K562 (cell line): ENCODE data around the gene CDKN2AIP. TPM values are rescaled to one million over a fixed set of nuclear protein-coding genes. Genes with fewer than 3 reads are reported as not detected.

Experiments
- ATAC-seq: fragments of 200-7000 bp; cut with Tn5 transposase; 3 replicates; pipeline ENCODE4 v1.9.1; 2020; ENCODE audit warnings: moderate library complexity
- BruUV-seq: library from RNA; stranded (reverse); fragments of 400-500 nt; replicated peaks from 2 replicates; lab custom pipeline; 2021; lab: Mats Ljungman, UMichigan
- CTCF ChIA-PET: fragments of 300-600 bp; formaldehyde crosslinking; extraction: SDS; loops from one replicate; lab custom pipeline; 2021; ENCODE audit warnings: low intra/inter-chr PET ratio; lab: Yijun Ruan, JAX
- POLR2A ChIA-PET: fragments of 300-600, 350-650 bp; sonication (Branson Sonifier 250); formaldehyde crosslinking; extraction: SDS; loops from one replicate; lab custom pipeline; 2021; ENCODE audit warnings: antibody characterized with exemption, inconsistent platforms; lab: Yijun Ruan, JAX
- DNase-seq, 4 experiments: peaks; one replicate each; pipeline versions ENCODE4 v3.0.0 to v3.0.0-alpha.2; 2011 to 2018; ENCODE audit warnings: low spot score in 3 of 4, mixed read lengths in 3 of 4; ENCODE audit errors: extremely low read depth in 1 of 4
- FAIRE-seq: peaks from 2 replicates; lab custom pipeline; 2011; peaks lifted over from hg19 to GRCh38; lab: Jason Lieb, UNC
- H2AFZ ChIP-seq: 2 replicates; pipeline ENCODE4 v1.6.0; 2011; ENCODE audit warnings: low read depth, low read length, control low read depth, inconsistent platforms
- H3K27ac ChIP-seq: fragments of 200-600 bp; 3 replicates; pipeline ENCODE4 v1.8.0; 2011; ENCODE audit warnings: low read depth, mild to moderate bottlenecking, control low read depth, inconsistent platforms, low read length, moderate library complexity, mixed read lengths; ENCODE audit errors: extremely low read depth
- H3K27me3 ChIP-seq, 2 experiments: fragments of 300-600 bp in 1 of 2; 2 replicates in 1 of 2; 3 replicates in 1 of 2; pipeline versions ENCODE4 v1.6.0 to v1.8.0; 2011; ENCODE audit warnings: inconsistent platforms in 2 of 2, low read length in 2 of 2, mild to moderate bottlenecking in 1 of 2, mixed read lengths in 1 of 2, moderate library complexity in 1 of 2; ENCODE audit not compliant: control insufficient read depth in 2 of 2, insufficient read depth in 2 of 2
- H3K36me3 ChIP-seq: fragments of 300-600 bp; 3 replicates; pipeline ENCODE4 v1.8.0; 2011; ENCODE audit warnings: mild to moderate bottlenecking, low read length, inconsistent platforms; ENCODE audit not compliant: control insufficient read depth, insufficient read depth
- H3K4me1 ChIP-seq, 2 experiments: fragments of 200-600 bp in 1 of 2; replicated peaks in 1 of 2; 2 replicates in 1 of 2; 3 replicates in 1 of 2; pipeline versions ENCODE4 v1.5.1 to v1.8.0; 2011; ENCODE audit warnings: inconsistent platforms in 2 of 2, low read length in 2 of 2, mild to moderate bottlenecking in 1 of 2, mixed read lengths in 1 of 2, moderate library complexity in 1 of 2; ENCODE audit not compliant: control insufficient read depth in 2 of 2, insufficient read depth in 2 of 2
- H3K4me2 ChIP-seq: 2 replicates; pipeline ENCODE4 v1.6.1; 2011; ENCODE audit warnings: low read length, control low read depth, inconsistent platforms, mixed read lengths; ENCODE audit not compliant: insufficient read depth
- H3K4me3 ChIP-seq: fragments of 200-600 bp; sonication (generic), shearing (Covaris generic); 2 replicates; pipeline ENCODE4 v1.5.1; 2016; ENCODE audit warnings: control low read depth, inconsistent platforms
- H3K79me2 ChIP-seq: fragments of 200-600 bp; 3 replicates; pipeline ENCODE4 v1.8.0; 2011; ENCODE audit warnings: low read length, inconsistent platforms; ENCODE audit not compliant: control insufficient read depth, insufficient read depth
- H3K9ac ChIP-seq, 2 experiments: 2 replicates each; pipeline versions ENCODE4 v1.6.0 to v1.6.1; 2011; ENCODE audit warnings: low read depth in 2 of 2, low read length in 2 of 2, control low read depth in 1 of 2, inconsistent platforms in 1 of 2, mild to moderate bottlenecking in 1 of 2, mixed read lengths in 1 of 2; ENCODE audit not compliant: insufficient read depth in 1 of 2
- H3K9me1 ChIP-seq: one replicate; pipeline ENCODE4 v1.6.0; 2011; ENCODE audit warnings: inconsistent platforms, mild to moderate bottlenecking, low read length, moderate library complexity; ENCODE audit not compliant: control insufficient read depth, insufficient read depth
- H3K9me3 ChIP-seq: replicated peaks from 2 replicates; pipeline ENCODE4 v1.5.1; 2011; ENCODE audit warnings: low read depth, low read length, inconsistent platforms; ENCODE audit not compliant: control insufficient read depth, insufficient read depth
- H4K20me1 ChIP-seq: replicated peaks from 2 replicates; pipeline ENCODE4 v1.6.1; 2011; ENCODE audit warnings: low read length, inconsistent platforms, mixed read lengths; ENCODE audit not compliant: control insufficient read depth, insufficient read depth
- ETV6 ChIP-seq, 3 experiments: fragments of 150-350 bp in 1 of 3; sonication (generic) in 1 of 3; formaldehyde crosslinking in 1 of 3; IDR thresholded peaks; 2 replicates each; pipeline versions ENCODE4 v1.6.1 to v1.8.0; 2014 to 2022; ENCODE audit warnings: borderline replicate concordance in 2 of 3, low read depth in 2 of 3, antibody characterized with exemption in 1 of 3, low read length in 1 of 3, mild to moderate bottlenecking in 1 of 3, missing genetic modification reagents in 1 of 3
- FIP1L1 ChIP-seq: fragments of 200-400 bp; formaldehyde crosslinking; IDR thresholded peaks from 2 replicates; pipeline ENCODE4 v1.6.1; 2018; ENCODE audit warnings: mild to moderate bottlenecking, low read depth, low read length; ENCODE audit not compliant: poor library complexity, severe bottlenecking
- MEF2A ChIP-seq: IDR thresholded peaks from 2 replicates; pipeline ENCODE4 v1.6.1; 2011; ENCODE audit warnings: low read depth, mild to moderate bottlenecking, low read length, moderate library complexity; ENCODE audit not compliant: control insufficient read depth
- NCOA6 ChIP-seq: fragments of 450-650 bp; IDR thresholded peaks from 2 replicates; pipeline ENCODE4 v1.6.1; 2017; ENCODE audit warnings: mild to moderate bottlenecking
- XRCC5 ChIP-seq: fragments of 200-400 bp; formaldehyde crosslinking; IDR thresholded peaks from 2 replicates; pipeline ENCODE4 v1.6.1; 2017; ENCODE audit warnings: low read depth, mild to moderate bottlenecking, low read length
- WGBS: fragments of 100-300 bp; shearing (Covaris generic); methylation state at CpG from one replicate; pipeline ENCODE4 v1.1.6; 2016; ENCODE audit warnings: low coverage, mixed read lengths; ENCODE audit not compliant: insufficient coverage; ENCODE audit errors: missing lambda C conversion rate; 5-methylcytosine and 5-hydroxymethylcytosine counted together
- in situ Hi-C: fragments of 300-500 bp; cut with MboI; formaldehyde crosslinking; loops from 4 replicates; pipeline ENCODE4 v1.15.0; 2018; ENCODE audit warnings: inconsistent platforms, mixed read lengths
- intact Hi-C: fragments of 100-400 bp; cut with micrococcal nuclease; formaldehyde crosslinking; loops from 2 replicates; pipeline ENCODE4 v1.14.2; 2022
- polyA plus RNA-seq, 8 experiments: library from polyadenylated mRNA; depleted of rRNA in 4 of 8; stranded (reverse) in 5 of 8; unstranded in 3 of 8; fragments of >200 nt; fragmentation: Nextera tagmentation in 2 of 8; fragmentation: Illumina TruSeq in 1 of 8; extraction: Ambion mirVana in 2 of 8; extraction: Trizol in 1 of 8; gene quantifications; 2 replicates each; pipeline versions ENCODE4 v1.2.1 to v1.2.3, GENCODE V29; 2011 to 2014; ENCODE audit warnings: inconsistent platforms in 1 of 8, missing spikeins in 1 of 8
- total RNA-seq, 7 experiments: library from RNA; depleted of rRNA in 6 of 7; stranded (reverse); fragments of >200 nt in 6 of 7; fragmentation: Illumina TruSeq in 2 of 7; extraction: Trizol in 2 of 7; gene quantifications; 2 replicates each; pipeline versions ENCODE4 v1.2.1 to v1.2.3, GENCODE V29; 2011 to 2021; ENCODE audit warnings: low replicate concordance in 1 of 7

The CDKN2AIP gene
- total and polyA plus RNA-seq, 9 of the 15 experiments (the other 6 are each of a cell fraction or from before 2014, with no cell fraction given): 5.9 to 22.0 (median 19.7) TPM

GRCh38 chr4:183426507-183426906, 17.9 kb upstream of the CDKN2AIP start:
- Histone ChIP-seq H3K4me1 (no peaks in the 10 kb centered on the region; a peak in 2 of 5 replicates), H3K79me2 (no peaks in the 10 kb centered on the region), H3K9me1 (no peaks in the 10 kb centered on the region), H3K9ac (no peak overlapping the region), H3K27me3 (no peaks in the 10 kb centered on the region), H2AFZ (peak overlapping the region; percentile 72), H4K20me1 (no peaks in the 10 kb centered on the region), H3K4me2 (no peak overlapping the region), H3K4me3 (no peak overlapping the region), H3K27ac (no peak overlapping the region), H3K9me3 (no peaks in the 10 kb centered on the region), H3K36me3 (no peaks in the 10 kb centered on the region)
- ChIA-PET POLR2A (no interaction called here), CTCF (no interaction called here)
- DNase-seq (no peak), ATAC-seq (no peak), FAIRE-seq (no peak)
- in situ Hi-C loops: no loop called here
- no TSS peak for BruUV-seq
- TF ChIP-seq XRCC5 (no peak), ETV6 (IDR thresholded peaks at IDR 0.05; ENCODE audit: borderline replicate concordance in 1 of 2, low read depth in 2 of 2, low read length in 1 of 2) (0 out of 4 replicates have a peak, but pooled peaks of 1 of the 2 experiments have one; percentile 37), ETV6 (CRISPR knock-in tag; IDR thresholded peaks at IDR 0.05; ENCODE audit: borderline replicate concordance) (no peak), NCOA6 (no peak), FIP1L1 (no peak), MEF2A (no peak)
- intact Hi-C loops: no loop called here
- WGBS: 32% methylated on average over 6 of the region's 6 CpGs
